Measurements from ENCODE around the gene KCTD1. TPM values are rescaled to one million over a fixed set of nuclear protein-coding genes. Genes with fewer than 3 reads are reported as not detected.

Gene KCTD1
- total RNA-seq, 4 donors from 2014 or later: 33.6 to 42.0 (median 39.4) TPM

DNA sequence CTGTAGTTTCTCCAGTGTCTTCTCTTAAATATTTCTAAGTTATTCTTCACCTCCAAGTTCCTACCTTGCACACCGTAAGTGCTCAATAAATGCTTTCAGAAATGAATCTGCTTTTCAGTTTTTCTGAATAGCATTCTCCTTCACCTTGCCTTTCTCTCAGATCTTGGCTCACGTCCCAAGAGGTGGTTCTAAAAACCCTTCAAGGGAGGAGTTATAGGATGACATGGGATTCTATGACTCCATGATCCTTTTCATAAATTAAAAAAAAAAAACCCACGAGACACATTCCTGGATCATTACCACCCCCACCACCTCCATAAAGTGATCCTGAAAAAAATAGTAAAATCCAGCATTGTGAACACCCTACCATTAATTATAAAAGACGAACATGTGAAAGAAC is 11.7 kb downstream of the KCTD1 start:
- Histone ChIP-seq H3K27me3 (no peaks in the 10 kb centered on the region), H3K4me3 (no peak overlapping the region), H3K36me3 (no peaks in the 10 kb centered on the region), H3K4me1 (peaks cover 0 to 32% (median 0%) of the 10 kb centered on the region in 4 donors), H3K9me3 (no peaks in the 10 kb centered on the region), H3K27ac (no peak overlapping the region)
- WGBS, 2 donors: 61 to 73% methylated on average over 4 of the region's 4 CpGs
- no peak for TF ChIP-seq POLR2A (IDR thresholded peaks at IDR 0.05)
- no peak for TF ChIP-seq EP300 (IDR thresholded peaks at IDR 0.05)
- TF ChIP-seq, protein P1, sequence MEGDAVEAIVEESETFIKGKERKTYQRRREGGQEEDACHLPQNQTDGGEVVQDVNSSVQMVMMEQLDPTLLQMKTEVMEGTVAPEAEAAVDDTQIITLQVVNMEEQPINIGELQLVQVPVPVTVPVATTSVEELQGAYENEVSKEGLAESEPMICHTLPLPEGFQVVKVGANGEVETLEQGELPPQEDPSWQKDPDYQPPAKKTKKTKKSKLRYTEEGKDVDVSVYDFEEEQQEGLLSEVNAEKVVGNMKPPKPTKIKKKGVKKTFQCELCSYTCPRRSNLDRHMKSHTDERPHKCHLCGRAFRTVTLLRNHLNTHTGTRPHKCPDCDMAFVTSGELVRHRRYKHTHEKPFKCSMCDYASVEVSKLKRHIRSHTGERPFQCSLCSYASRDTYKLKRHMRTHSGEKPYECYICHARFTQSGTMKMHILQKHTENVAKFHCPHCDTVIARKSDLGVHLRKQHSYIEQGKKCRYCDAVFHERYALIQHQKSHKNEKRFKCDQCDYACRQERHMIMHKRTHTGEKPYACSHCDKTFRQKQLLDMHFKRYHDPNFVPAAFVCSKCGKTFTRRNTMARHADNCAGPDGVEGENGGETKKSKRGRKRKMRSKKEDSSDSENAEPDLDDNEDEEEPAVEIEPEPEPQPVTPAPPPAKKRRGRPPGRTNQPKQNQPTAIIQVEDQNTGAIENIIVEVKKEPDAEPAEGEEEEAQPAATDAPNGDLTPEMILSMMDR (IDR thresholded peaks at IDR 0.05): no peak
- no peak for DNase-seq (ENCODE audit: low spot score in 2 of 2)

DNA sequence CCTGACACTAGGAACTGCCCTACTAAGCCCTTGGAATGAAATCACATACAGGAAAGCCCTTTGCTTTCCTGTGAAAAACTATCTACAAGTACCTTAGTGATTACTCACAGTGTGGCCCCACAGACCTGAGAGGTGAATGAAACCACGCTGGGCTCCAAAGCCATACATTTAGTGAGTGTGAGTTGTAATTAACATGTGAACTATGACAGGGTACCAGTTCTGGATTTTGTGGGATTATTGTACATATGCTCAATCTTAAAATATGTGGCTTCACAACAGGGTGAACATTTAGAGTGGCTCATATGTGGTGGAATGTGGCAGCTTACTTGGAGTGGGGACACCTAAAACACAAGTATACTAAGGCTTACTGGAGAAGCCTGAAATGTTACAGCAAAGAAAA is 12.3 kb downstream of the KCTD1 start:
- TF ChIP-seq POLR2A (IDR thresholded peaks at IDR 0.05) (no peak), EP300 (IDR thresholded peaks at IDR 0.05) (no peak)
- TF ChIP-seq, protein P1 (IDR thresholded peaks at IDR 0.05): no peak
- Histone ChIP-seq H3K27ac (no peak overlapping the region), H3K4me3 (no peak overlapping the region), H3K4me1 (peaks cover 0 to 35% (median 0%) of the 10 kb centered on the region in 4 donors), H3K36me3 (no peaks in the 10 kb centered on the region), H3K9me3 (no peaks in the 10 kb centered on the region), H3K27me3 (no peaks in the 10 kb centered on the region)
- no peak for DNase-seq (ENCODE audit: low spot score in 2 of 2)
- 71 to 91% methylated on average over 1 of the region's 1 CpG for WGBS, 2 donors

DNA sequence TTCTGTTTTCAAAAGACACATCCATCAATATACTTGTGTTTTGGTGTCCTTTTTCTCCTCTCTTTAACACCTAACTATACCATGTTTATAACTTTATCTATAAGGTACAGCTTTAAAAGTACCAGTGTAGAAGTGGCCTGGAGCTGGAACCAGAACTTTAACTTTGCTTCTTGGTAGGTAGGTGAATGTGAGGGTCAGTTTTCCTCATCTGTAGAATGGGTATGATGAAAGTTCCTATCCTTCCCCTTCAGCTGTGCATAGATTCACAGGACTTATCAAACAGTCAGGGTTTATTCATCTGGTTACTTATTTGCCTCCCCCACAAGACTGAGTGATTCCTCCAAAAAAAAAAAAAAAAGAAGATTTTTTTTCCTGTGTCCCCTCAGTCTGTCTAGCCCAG is 12.7 kb downstream of the KCTD1 start:
- H3K9me3 ChIP-seq: no peaks in the 10 kb centered on the region
- peaks cover 0 to 31% (median 0%) of the 10 kb centered on the region in 4 donors for H3K4me1 ChIP-seq
- TF ChIP-seq POLR2A (IDR thresholded peaks at IDR 0.05): no peak
- TF ChIP-seq, protein P1 (IDR thresholded peaks at IDR 0.05): no peak
- TF ChIP-seq EP300 (IDR thresholded peaks at IDR 0.05): no peak

DNA sequence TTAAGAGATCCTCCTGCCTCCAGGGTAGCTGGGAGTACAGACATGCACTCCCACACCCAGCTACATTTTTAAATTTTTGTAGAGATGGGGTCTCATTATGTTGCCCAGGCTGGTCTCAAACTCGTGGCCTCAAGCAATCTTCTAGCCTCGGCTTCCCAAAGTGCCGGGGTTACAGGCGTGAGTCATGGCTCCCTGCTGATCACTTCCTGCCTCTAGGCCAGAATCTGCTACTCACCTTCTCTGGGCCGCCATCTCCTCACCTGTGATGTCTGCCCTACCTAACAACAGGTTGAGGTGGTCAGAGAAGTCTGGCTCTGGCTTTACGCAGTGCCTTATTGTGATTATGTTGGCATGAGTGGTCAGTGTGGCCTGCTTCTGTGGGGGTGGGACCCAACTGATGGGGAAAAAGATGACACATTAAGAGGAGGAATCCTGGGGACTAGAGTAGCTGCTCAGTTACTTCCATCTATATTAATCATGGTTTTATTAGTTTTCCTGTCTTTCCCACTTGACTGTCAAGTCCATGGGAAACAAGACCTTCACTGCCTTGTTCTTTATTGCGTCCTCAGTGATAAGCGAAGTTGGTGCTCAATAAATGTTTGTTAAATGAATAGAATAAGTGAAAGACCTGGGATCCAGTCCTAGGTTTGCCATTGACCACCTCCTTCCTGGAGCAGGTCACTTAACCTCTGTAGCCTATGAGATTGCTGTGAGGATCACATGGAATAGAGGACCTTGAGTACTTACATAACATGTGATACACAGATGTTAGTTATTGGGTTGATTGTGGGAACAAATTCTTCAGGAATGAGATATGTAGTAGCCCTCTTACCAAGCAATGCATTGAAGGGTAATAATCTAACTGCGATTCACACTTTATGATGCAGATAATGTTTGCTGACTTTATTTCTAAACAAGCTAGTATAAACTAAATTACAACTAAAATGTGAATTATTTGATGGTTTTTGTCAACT is 15.7 kb downstream of the KCTD1 start:
- no peak for DNase-seq (ENCODE audit: low spot score in 2 of 2)
- no peaks in the 10 kb centered on the region for H3K36me3 ChIP-seq
- WGBS, 2 donors: 75 to 77% methylated on average over 9 of the region's 9 CpGs
- H3K4me3 ChIP-seq: no peak overlapping the region
- peak overlapping the region in 2 of 4 donors; percentile 51 to 57 for H3K27ac ChIP-seq
- no peaks in the 10 kb centered on the region for H3K9me3 ChIP-seq
- H3K4me1 ChIP-seq: peaks cover 0 to 20% (median 0%) of the 10 kb centered on the region in 4 donors
- TF ChIP-seq, protein P1 (IDR thresholded peaks at IDR 0.05): no peak
- no peak for TF ChIP-seq EP300 (IDR thresholded peaks at IDR 0.05)
- no peak for TF ChIP-seq POLR2A (IDR thresholded peaks at IDR 0.05)
- H3K27me3 ChIP-seq: no peaks in the 10 kb centered on the region

More for the DNA sequence above, 12.7 kb downstream of the KCTD1 start:
- Histone ChIP-seq H3K36me3 (no peaks in the 10 kb centered on the region), H3K27me3 (no peaks in the 10 kb centered on the region), H3K4me3 (no peak overlapping the region), H3K27ac (peak overlapping the region in 1 of 4 donors; percentile 45)
- DNase-seq (ENCODE audit: low spot score in 2 of 2): no peak
